Measurements from ENCODE around the gene DIPK2A.

Gene DIPK2A, protein sequence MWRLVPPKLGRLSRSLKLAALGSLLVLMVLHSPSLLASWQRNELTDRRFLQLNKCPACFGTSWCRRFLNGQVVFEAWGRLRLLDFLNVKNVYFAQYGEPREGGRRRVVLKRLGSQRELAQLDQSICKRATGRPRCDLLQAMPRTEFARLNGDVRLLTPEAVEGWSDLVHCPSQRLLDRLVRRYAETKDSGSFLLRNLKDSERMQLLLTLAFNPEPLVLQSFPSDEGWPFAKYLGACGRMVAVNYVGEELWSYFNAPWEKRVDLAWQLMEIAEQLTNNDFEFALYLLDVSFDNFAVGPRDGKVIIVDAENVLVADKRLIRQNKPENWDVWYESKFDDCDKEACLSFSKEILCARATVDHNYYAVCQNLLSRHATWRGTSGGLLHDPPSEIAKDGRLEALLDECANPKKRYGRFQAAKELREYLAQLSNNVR

DNA sequence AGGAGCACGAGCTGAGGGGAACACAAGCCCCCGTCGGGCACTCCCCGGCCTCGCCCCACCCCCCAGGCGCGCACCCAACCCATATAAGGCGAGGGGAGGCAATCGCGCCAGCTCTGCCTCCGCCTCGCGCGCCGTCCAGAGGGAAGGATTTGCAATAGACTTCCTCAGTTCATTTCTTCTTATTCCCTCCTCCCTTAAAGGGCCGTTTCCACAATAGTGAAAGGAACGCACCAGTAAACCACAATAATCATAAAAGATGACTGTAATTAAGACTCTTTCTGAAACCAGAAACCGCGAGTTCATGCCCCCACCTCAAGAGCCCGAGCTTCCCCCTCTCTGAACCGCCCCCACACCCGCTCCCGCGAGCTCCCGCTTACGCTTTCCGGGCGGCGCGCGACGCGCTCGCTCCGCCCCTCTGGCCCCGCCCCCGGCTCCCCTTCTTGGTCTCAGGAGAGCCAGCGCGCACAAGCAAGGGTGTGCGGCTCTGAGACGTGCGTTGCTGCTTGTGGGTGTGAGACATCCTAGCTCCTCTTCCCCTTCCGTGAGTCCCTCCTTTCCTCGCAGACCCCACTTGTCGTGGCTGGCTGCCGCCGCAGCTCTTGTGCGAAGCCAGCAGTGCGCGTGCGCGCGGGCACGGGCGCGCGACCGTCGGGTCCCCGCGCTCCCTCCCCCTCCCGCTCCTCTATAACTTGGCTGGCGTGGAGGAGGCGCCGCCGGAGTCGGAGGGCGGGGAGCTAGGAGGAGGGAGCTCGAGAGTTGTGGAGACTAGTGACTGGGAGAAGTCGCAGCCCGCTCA is at the start of gene DIPK2A:
TSS of gene DIPK2A (plus strand) at position 465 of the 796 bp plus-strand sequence. CDS start 510 bp downstream, outside the sequence.
- peak; percentile 98 for DNase-seq

DNA sequence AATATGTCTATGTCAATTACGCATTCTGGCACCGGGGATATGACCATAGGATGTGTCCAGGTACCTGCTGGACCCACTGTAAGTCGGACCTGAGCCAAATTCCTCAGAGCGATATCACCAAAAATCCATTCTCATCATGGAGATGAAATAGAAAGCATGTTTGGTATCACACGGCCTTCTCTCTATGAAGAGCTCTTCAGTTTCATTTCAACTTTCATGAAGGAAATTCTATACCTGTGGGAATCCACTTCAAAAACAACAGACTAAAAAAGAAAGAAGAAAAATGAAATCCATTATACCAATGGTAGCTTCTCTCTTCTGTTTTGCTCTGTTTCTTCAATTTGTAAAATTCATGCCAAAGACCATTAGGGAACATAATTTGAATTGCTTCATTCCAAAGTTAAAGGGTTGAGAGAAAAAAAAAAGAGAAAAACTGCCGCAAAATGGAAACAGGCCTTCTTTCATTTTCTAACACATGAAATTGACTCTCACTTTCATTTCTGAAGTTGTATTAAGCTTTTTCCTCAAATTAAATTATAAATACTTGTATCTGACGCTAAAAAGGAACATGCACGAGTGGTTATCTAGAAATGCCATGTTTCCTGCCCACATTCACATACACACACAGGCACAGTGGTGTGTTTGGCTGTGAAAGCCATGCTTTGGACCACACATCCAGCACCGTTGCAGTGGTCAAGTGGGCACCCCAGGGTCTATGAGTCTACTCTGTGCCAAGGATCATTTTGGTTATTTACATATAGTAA is 46.9 kb upstream of the DIPK2A start:
- DNase-seq: no peak

DNA sequence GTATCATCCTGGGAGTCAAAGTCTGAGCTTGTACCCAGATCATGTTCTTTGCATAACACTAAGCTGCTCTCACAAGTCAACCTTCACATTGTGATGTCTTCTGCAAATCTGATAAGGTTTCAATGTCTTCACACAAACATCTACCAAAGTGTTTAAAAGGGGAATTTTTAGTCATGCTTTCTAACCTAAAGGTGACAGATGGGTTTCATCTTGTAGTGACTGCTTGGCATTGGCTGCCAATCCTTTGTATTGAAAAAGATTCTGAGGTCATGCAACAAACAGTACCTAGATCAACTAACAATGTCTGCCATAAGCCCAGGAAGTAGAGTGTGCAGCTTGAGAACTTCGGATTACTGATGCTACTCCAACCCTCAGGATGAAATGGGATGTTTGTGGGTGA is 43.6 kb upstream of the DIPK2A start:
- no peak for DNase-seq

DNA sequence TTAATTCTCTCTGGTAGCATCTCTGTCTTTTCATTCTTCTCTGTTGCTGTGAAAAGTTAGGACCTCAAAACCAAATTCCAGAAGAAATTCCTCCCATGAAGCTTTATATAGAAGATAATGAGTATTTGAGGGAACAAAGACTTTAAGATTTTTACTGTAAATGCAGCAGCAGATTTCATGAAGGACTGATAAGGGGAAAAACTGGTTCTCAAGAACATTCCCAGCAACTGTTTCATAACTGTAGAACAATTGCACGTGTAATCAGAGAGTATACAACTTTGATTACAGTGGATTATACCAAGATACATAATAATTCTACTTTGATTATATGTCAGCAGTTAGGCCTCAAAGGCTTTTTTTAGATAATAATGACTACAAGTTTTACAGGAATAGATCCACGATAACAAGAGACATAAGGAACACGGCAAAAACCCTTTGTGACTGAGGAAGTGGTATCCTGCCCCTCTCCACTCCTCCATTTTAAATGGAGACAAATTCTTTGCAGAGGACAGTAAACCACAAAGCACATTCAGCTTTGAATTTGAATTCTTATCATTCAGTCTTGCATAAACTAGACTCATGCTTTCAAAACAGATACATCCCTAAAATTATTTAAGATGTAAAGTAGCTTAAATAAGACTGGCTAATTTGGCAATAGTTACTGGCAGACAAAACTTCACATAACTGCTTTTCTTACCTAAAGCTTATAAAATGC is 42.9 kb upstream of the DIPK2A start:
- no peak for DNase-seq

DNA sequence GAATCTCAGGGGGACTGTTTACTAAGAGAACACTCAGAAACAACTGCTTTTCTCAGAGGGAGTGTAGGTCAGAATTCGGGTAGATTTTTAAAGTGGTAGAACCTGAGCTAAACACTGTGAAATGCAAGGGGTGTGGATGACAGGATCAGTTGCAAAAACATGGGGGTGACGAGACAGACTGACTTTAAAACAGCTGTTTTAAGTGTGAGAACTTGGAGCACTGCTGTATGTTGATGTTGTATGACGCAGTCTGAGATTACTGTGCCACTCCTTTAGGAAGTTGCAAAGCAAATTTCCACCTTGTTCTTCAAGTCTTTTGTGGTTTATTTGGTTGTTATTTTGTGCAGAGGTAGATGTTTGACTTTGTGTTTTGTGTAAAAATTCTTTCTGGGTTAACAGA is 36.8 kb upstream of the DIPK2A start:
- DNase-seq: no peak

DNA sequence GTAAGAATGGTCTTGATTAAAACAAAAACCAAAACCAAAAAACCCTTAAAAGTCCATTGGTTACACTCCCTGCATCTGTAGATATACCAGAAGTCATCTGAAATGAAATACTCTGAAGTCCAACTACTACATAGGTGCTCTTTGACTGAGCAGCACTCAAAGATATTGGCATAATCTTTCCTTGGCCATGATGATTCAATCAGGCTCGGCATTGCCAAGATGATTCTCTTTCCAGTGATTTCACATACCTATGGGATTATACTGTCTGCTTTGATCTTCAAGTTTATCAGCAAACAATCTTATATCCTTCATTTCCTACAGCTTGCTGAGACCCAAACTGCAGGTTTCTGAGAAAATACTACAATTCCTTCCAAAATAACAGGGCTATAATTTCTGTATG is 35.9 kb upstream of the DIPK2A start:
- no peak for DNase-seq

DNA sequence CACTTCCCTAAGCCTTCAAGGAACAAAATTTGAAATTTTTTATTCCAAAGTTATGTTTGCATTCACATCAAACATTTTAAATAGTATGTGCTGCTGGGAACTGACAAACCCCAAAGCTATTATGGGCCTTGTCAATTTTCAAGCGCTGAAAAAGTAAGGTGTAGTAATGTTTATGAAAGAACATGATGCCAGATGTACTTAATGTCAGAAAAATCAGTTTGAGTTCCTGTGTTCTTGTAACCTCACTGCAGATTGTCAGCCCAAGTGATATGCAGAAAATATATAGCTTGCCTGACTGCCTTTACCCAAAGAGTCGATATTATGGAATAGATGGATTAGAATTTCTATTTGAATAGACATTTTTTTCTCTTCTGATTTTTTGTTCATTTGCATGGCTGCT is 20.8 kb upstream of the DIPK2A start:
- DNase-seq: no peak

DNA sequence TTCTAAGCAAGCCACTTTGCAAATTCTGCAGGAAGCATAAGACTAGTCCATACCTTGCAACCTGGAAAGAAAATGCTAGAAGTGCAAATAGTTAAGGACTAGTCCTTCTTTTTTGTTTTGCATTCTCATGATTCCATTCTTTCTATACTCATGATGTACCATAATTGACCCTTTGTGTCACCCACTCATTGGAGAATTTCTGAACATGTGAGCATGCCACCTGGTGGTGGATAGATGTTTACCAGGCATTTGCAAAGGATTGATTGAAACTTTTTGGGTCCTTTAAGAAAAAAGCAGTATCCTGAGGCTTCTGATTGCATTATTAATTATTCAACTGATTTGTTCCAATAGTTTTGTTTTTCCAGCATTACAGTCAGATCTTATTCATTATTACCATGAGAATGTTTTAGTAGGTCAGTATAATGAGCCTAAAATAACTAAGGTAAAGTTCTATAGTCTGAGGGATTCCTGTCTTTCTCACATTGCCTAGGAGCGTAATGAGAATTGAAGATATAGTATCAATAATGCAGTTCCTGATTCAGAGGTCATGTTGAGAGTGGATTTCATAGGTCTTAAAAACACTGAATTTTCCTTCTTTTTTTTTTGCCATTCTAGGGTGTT is 20.2 kb upstream of the DIPK2A start:
- DNase-seq: peak; percentile 13

DNA sequence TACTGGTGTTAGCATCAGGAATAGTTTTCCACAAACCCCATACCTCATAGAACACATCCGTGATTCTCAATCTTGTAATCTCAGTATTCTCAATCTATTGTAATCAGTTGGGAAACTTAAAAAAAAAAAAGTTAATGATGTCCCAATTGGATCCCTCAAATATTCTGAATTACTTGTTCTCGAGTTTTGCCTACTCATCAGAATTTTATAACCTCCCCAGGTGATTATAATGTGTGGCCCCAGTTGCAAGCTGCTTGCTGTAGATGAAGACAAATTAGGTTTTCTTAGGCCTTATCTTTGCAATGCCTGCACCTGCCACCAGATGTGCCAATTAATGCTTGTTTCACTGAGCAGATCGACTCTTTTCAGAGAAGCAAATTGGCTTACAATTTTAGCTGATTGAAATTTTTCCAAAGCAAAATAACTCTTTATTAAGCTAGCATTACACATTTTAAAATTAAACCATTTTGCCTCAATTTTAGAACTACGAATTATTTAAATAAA is 19.0 kb upstream of the DIPK2A start:
- no peak for DNase-seq

DNA sequence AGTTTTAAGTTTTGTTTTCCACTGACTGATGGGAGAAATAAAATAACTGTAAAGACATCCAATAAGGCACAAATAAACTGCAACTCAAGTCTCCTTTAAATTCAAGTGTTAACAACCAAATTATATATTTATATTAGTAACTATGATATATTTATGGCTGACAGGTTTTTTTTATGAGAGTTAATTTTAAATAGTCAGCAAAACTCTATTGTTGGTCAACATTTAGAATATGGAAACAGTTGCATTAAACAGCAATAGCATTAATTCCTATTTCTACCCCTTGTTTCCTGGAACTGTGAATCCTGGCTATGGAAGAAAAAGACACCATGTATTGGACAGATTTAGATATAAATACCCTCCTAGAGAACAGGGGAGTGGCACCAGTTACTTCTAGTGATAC is 16.5 kb upstream of the DIPK2A start:
- no peak for DNase-seq

DNA sequence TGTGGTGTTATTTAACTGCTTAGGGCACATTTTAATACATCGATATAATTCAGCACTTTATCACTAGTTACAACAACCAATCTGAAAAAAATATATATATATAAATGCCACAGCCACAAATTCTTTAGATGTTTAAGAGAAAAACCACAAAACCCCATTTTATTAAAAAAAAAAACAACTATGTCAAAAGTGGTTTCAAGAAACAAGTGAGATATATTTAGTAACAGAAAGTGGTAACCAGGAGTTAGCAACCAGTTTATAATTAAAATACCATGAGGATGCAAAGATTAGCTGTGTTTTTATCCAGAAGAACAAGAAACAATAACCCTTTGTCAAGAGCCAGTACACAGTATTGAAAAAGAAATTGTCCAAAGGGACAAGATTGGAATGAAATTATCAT is 14.8 kb upstream of the DIPK2A start:
- no peak for DNase-seq

DNA sequence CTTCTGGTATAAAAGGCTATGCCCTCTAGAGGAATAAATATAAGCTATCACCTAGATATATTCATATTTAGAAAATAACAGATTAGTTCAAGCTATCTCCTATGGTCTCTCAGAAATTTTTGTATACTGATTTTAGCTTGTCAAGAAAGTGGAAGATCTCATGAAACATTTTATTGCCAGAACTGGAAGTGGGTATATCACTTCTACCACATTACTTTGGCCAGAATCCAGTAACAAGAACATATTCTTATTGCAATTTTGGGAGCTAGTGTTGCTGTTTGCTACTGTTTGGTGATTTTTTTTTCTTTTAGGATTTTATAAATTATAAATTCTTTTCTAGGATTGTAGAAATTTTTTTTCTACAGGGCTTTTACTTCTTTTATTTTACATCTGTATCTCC is 14.2 kb upstream of the DIPK2A start:
- DNase-seq: no peak

DNA sequence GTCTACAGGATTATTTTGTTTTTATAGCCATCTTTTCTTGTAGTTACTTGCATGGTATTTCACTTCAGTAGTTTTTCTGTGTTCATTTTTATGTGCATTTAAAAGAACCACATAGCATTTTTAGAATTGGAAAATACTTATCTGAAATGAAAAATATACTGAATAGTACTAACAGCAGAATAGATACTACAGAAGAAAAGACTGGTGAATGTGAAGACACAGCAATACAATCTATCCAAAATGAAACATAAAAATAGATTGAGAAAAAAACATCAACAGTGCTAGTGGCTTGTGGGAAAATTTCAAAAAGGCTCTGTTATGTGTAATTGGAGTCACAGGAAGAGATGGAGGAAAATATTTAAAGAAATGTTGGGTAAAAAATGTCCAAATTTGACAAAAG is 12.7 kb upstream of the DIPK2A start:
- no peak for DNase-seq

DNA sequence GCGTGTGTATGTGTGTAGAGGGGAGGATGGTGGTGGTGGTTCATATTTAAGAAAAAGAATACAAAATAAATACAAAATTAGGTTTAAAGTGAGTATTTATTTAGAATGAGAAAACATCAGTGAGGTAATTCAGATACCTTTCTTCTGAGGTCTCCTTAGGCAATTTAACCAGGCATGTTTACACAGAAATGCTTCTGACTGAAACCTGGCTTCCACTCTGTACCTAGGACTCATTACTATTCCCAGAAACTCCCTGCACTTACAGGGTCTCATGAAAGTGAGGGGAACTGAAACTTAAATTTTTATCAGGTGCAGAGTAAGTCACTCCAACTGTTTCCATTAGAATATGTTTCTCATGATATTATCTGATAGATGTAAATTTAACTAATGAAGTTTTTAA is 10.3 kb upstream of the DIPK2A start:
- no peak for DNase-seq

DNA sequence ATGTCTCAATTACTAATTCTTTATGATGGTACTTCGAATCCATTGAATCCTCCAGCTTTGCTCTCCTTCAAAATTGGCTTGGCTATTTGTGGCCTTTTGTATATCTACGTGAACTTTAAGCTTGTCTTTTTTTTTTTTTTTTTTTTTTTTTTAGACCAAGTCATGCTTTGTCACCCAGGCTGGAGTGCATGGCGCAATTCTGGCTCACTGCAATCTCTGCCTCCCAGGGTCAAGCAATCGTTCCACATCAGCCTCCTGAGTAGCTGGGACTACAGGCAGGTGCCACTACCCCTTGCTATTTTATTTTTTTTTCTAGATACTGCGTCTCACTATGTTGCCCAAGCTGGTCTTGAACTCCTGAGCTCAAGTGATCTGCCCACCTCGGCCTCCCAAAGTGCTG is 7.7 kb upstream of the DIPK2A start:
- DNase-seq: no peak

DNA sequence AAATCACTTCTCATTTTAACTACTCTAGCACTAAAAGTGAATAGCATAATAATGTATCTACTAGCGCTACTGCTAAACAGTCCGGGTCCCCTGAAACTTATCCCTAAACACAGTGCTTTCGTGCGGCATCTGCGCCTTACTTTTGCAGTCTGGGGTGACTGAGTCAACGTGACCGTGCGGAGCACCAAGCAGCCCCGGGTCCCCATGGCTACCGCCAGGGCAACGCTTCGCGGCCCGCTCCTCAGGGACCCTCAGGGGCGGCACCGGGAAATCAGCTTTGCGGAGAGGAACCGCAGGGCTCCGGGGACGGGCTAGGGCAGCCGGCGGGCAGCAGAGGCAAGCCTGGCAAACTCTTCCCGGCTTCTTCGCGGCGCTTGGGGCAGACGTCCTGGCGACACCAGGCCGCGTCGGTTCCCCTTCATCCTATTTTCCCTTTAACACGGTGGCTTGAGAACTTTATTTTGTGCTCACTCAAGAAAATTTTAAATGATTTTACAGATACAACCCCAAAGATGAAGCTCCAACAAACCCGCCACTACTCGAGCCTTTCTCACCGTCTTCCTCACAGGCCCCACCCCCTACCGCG is 757 bp upstream of the DIPK2A start:
- DNase-seq: no peak

DNA sequence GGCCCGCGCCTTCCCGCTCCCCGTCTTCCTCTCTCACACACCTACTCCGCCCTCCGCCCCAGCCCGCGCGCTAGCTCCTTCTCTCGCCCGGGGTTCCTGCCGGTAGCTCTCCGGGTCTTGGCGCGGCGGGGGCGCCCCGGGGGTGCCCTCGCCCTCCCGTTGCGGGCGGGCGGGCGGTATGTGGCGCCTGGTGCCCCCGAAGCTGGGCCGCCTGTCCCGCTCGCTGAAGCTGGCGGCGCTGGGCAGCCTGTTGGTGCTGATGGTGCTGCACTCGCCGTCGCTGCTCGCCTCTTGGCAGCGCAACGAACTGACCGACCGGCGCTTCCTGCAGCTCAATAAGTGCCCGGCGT is 507 bp downstream of the DIPK2A start:
- no peak for DNase-seq

DNA sequence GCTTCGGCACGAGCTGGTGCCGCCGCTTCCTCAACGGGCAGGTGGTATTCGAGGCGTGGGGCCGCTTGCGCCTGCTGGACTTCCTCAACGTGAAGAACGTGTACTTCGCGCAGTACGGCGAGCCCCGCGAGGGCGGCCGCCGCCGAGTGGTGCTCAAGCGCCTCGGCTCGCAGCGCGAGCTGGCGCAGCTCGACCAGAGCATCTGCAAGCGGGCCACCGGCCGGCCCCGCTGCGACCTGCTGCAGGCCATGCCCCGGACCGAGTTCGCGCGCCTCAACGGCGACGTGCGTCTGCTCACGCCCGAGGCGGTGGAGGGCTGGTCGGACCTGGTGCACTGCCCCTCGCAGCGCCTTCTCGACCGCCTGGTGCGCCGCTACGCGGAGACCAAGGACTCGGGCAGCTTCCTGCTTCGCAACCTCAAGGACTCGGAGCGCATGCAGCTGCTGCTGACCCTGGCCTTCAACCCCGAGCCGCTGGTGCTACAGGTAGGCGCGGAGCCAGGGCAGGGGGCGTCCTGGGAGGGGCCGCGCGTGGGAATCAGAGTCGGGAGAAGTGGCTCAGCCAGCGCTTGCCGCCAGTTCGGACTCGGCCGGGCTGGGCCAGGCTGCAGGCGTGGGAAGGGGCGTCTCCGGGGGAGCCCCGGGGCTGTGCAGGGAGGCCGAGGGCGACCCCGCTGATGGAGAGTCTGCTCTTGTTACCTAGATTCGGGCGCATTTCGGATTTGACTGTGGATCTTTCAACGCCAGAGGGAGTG is 1.1 kb downstream of the DIPK2A start:
- peak; percentile 69 for DNase-seq

DNA sequence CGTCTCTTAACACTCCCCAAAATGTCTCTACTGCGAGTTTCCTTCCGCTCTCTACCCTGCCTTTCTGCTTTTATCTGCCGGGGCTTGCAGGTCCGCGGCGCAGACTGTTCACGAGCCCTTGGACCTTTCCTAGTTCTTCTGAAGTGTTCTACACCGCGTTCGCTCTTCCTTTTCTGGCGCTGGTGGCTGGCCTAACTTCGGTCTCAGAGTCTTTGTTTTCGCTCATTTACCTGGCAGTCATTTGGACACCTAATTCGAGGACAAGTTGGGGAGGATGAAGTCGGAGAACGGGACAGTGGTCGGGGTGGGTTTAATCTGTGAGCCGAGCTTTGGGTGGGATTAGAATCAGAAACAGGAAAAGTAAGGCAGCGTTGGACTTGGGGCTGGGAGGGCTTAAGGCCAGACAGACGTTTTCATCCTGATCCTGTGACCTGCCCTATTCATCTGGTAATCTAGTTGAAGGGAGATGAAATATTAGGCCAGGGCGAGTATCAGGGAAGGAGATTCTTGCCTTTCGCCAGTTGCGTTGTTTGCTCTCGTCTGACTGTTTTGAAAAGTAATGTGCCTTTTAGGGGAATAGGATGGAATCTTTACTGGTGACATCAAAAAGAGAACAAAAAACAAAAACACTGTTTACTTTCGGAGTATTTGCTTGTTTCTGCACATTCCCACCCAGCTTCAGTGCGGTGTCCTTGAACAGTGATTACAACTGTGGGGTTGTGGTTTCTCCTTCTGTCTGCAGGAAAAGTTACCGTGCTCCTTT is 1.8 kb downstream of the DIPK2A start:
- DNase-seq: peak; percentile 77

All from MV-4-11 (cell line).